Cerebellar cortex (tissue), 1 donor: ENCODE results near the gene MECR.
"Not testable (repeated sequence)": the region's sequence is repeated elsewhere in the genome, so short reads cannot be mapped to it uniquely, and the experiment has no call there.

ENCODE experiments used
- DNase-seq: peaks from one replicate; pipeline ENCODE4 v3.0.0-alpha.2; 2015; ENCODE audit warnings: low spot score

Gene MECR

GRCh38 chr1:29169976-29170375 lies 60.8 kb downstream of the MECR start:
- DNase-seq = no peak

GRCh38 chr1:29167904-29168303 lies 62.8 kb downstream of the MECR start:
- DNase-seq = no peak

- DNase-seq = no peak
Observed at GRCh38 chr1:29166291-29166878, 64.3 kb downstream of the MECR start.

GRCh38 chr1:29164588-29164987 lies 66.1 kb downstream of the MECR start:
- DNase-seq = no peak

GRCh38 chr1:29162476-29163138 lies 68.1 kb downstream of the MECR start:
- no peak for DNase-seq

- DNase-seq = no peak
Observed at GRCh38 chr1:29162025-29162424, 68.7 kb downstream of the MECR start.

GRCh38 chr1:29159773-29160172 lies 71.0 kb downstream of the MECR start:
- no peak for DNase-seq

- DNase-seq = no peak
Observed at GRCh38 chr1:29157269-29157601, 73.5 kb downstream of the MECR start.

- DNase-seq = no peak
Observed at GRCh38 chr1:29156543-29157268, 74.0 kb downstream of the MECR start.

GRCh38 chr1:29152046-29152805 lies 78.5 kb downstream of the MECR start:
- no peak for DNase-seq

GRCh38 chr1:29150346-29150745 lies 80.4 kb downstream of the MECR start:
- DNase-seq = not testable (repeated sequence)

- DNase-seq = no peak
Observed at GRCh38 chr1:29148656-29149491, 81.9 kb downstream of the MECR start.

- DNase-seq = no peak
Observed at GRCh38 chr1:29145739-29146437, 84.8 kb downstream of the MECR start.

- DNase-seq = no peak
Observed at GRCh38 chr1:29144178-29144577, 86.6 kb downstream of the MECR start.

GRCh38 chr1:29142714-29143113 lies 88.0 kb downstream of the MECR start:
- no peak for DNase-seq
